H1 (cell line): Measurements from ENCODE around the gene MAGI3. TPM values are rescaled to one million over a fixed set of nuclear protein-coding genes. Genes with fewer than 3 reads are reported as not detected.

ENCODE experiments used
- CTCF ChIA-PET: fragments of 300-600 bp; sonication (Branson Sonifier 250); formaldehyde crosslinking; loops from one replicate; lab custom pipeline; 2021; ENCODE audit not compliant: partially characterized antibody; lab: Charles Lee
- POLR2A ChIA-PET: fragments of 300-600 bp; sonication (Branson Sonifier 250); formaldehyde crosslinking; loops from one replicate; lab custom pipeline; 2021; ENCODE audit warnings: inconsistent platforms; ENCODE audit not compliant: partially characterized antibody; lab: Charles Lee
- DNase-seq, 2 experiments: peaks; one replicate each; pipeline versions ENCODE4 v3.0.0 to v3.0.0-alpha.2; 2010 to 2022; ENCODE audit warnings: low spot score in 2 of 2, low read depth in 1 of 2, mixed read lengths in 1 of 2
- FAIRE-seq: peaks from 2 replicates; lab custom pipeline; 2011; peaks lifted over from hg19 to GRCh38; lab: Jason Lieb, UNC
- H2AFZ ChIP-seq: 2 replicates; pipeline ENCODE4 v1.8.1; 2012; ENCODE audit warnings: low read length, inconsistent platforms
- H2AK5ac ChIP-seq: 2 replicates; pipeline ENCODE4 v1.6.1; 2013; ENCODE audit warnings: low read depth, low read length
- H2BK120ac ChIP-seq: replicated peaks from 2 replicates; pipeline ENCODE3; 2013; ENCODE audit warnings: low read depth, low read length, inconsistent platforms
- H2BK12ac ChIP-seq: 2 replicates; pipeline ENCODE4 v1.6.1; 2013; ENCODE audit warnings: low read depth, low read length
- H2BK15ac ChIP-seq: 2 replicates; pipeline ENCODE4 v1.6.1; 2013; ENCODE audit warnings: low read length
- H2BK20ac ChIP-seq: 2 replicates; pipeline ENCODE4 v1.6.1; 2013; ENCODE audit warnings: low read length
- H2BK5ac ChIP-seq: 2 replicates; pipeline ENCODE4 v1.6.1; 2013; ENCODE audit warnings: low read depth, low read length
- H3K14ac ChIP-seq: 2 replicates; pipeline ENCODE4 v1.6.1; 2013; ENCODE audit warnings: inconsistent platforms; ENCODE audit not compliant: insufficient read length
- H3K18ac ChIP-seq: 2 replicates; pipeline ENCODE4 v1.6.1; 2013; ENCODE audit warnings: low read length; ENCODE audit errors: extremely low read depth
- H3K23ac ChIP-seq: 2 replicates; pipeline ENCODE4 v1.6.1; 2013; ENCODE audit warnings: inconsistent platforms; ENCODE audit not compliant: insufficient read length
- H3K23me2 ChIP-seq: 2 replicates; pipeline ENCODE4 v1.6.1; 2013; ENCODE audit warnings: low read depth, low read length
- H3K27ac ChIP-seq: 2 replicates; pipeline ENCODE4 v1.6.1; 2011; ENCODE audit warnings: low read depth, low read length, inconsistent platforms
- H3K27me3 ChIP-seq, 4 experiments: replicated peaks in 1 of 4; 1 replicate in 1 of 4; 2 replicates in 3 of 4; pipeline versions ENCODE4 v1.6.1 to v1.8.1; 2011 to 2013; ENCODE audit warnings: low read length in 3 of 4, mild to moderate bottlenecking in 3 of 4, inconsistent platforms in 2 of 4, mixed read lengths in 2 of 4, moderate library complexity in 1 of 4; ENCODE audit not compliant: control insufficient read depth in 3 of 4, insufficient read depth in 3 of 4; ENCODE audit errors: extremely low read depth in 1 of 4
- H3K36me3 ChIP-seq, 4 experiments: 2 replicates each; pipeline versions ENCODE4 v1.6.1 to v1.8.1; 2011 to 2013; ENCODE audit warnings: mild to moderate bottlenecking in 4 of 4, low read length in 3 of 4, moderate library complexity in 2 of 4, control low read depth in 1 of 4, inconsistent platforms in 1 of 4; ENCODE audit not compliant: insufficient read depth in 4 of 4, control insufficient read depth in 2 of 4
- H3K4ac ChIP-seq: replicated peaks from 2 replicates; pipeline ENCODE3; 2013; ENCODE audit warnings: low read length, low read depth, mixed read lengths, inconsistent platforms; ENCODE audit not compliant: insufficient read length
- H3K4me1 ChIP-seq, 4 experiments: replicated peaks in 1 of 4; 1 replicate in 1 of 4; 2 replicates in 3 of 4; pipeline versions ENCODE4 v1.6.1 to v1.8.1; 2011 to 2013; ENCODE audit warnings: low read length in 3 of 4, inconsistent platforms in 2 of 4, mixed read lengths in 1 of 4; ENCODE audit not compliant: insufficient read depth in 4 of 4, control insufficient read depth in 3 of 4
- H3K4me2 ChIP-seq, 2 experiments: 2 replicates each; pipeline versions ENCODE4 v1.6.1 to v1.8.1; 2011 to 2013; ENCODE audit warnings: low read depth in 2 of 2, low read length in 2 of 2, control low read depth in 1 of 2, inconsistent platforms in 1 of 2, mild to moderate bottlenecking in 1 of 2; ENCODE audit not compliant: insufficient read depth in 1 of 2
- H3K4me3 ChIP-seq, 4 experiments: fragments of 200-600, 300-600 bp in 1 of 4; sonication (generic), shearing (Covaris generic), sonication (Bioruptor Twin) in 1 of 4; 2 replicates each; pipeline versions ENCODE4 v1.5.1 to v1.8.1; 2011 to 2016; ENCODE audit warnings: low read length in 4 of 4, low read depth in 3 of 4, control low read depth in 2 of 4, inconsistent platforms in 2 of 4, mild to moderate bottlenecking in 2 of 4, mixed read lengths in 1 of 4, moderate library complexity in 1 of 4; ENCODE audit not compliant: insufficient read depth in 2 of 4; ENCODE audit errors: extremely low read depth in 1 of 4
- H3K56ac ChIP-seq: replicated peaks from 2 replicates; pipeline ENCODE3; 2013; ENCODE audit warnings: low read depth, mild to moderate bottlenecking, mixed read lengths, low read length, inconsistent platforms; ENCODE audit not compliant: insufficient read length
- H3K79me1 ChIP-seq: 2 replicates; pipeline ENCODE4 v1.6.1; 2013; ENCODE audit warnings: low read depth, low read length, control low read depth
- H3K79me2 ChIP-seq, 2 experiments: 2 replicates each; pipeline versions ENCODE4 v1.6.1 to v1.8.1; 2012 to 2013; ENCODE audit warnings: low read length in 2 of 2, mild to moderate bottlenecking in 2 of 2, inconsistent platforms in 1 of 2; ENCODE audit not compliant: insufficient read depth in 2 of 2, control insufficient read depth in 1 of 2
- H3K9ac ChIP-seq, 4 experiments: replicated peaks in 1 of 4; 1 replicate in 1 of 4; 2 replicates in 3 of 4; pipeline versions ENCODE4 v1.6.1 to v1.8.1; 2011 to 2013; ENCODE audit warnings: low read depth in 3 of 4, low read length in 3 of 4, control low read depth in 2 of 4, mild to moderate bottlenecking in 2 of 4, moderate library complexity in 2 of 4, inconsistent platforms in 1 of 4; ENCODE audit errors: extremely low read depth in 1 of 4
- H3K9me3 ChIP-seq, 2 experiments: 2 replicates each; pipeline versions ENCODE4 v1.6.1 to v1.8.1; 2012 to 2013; ENCODE audit warnings: mild to moderate bottlenecking in 2 of 2, moderate library complexity in 2 of 2, control low read depth in 1 of 2, inconsistent platforms in 1 of 2, low read depth in 1 of 2, low read length in 1 of 2, mixed read lengths in 1 of 2; ENCODE audit not compliant: insufficient read depth in 2 of 2
- H4K20me1 ChIP-seq, 2 experiments: replicated peaks in 1 of 2; 2 replicates each; pipeline versions ENCODE3 to v1.8.1; 2011 to 2013; ENCODE audit warnings: inconsistent platforms in 2 of 2, low read length in 2 of 2, mild to moderate bottlenecking in 1 of 2; ENCODE audit not compliant: insufficient read depth in 2 of 2, control insufficient read depth in 1 of 2
- H4K5ac ChIP-seq: 2 replicates; pipeline ENCODE4 v1.6.1; 2013; ENCODE audit warnings: low read length, low read depth, mixed read lengths, inconsistent platforms; ENCODE audit not compliant: insufficient read length
- H4K8ac ChIP-seq: 2 replicates; pipeline ENCODE4 v1.8.0; 2013; ENCODE audit warnings: mild to moderate bottlenecking, moderate library complexity, low read length, inconsistent platforms; ENCODE audit not compliant: insufficient read depth; ENCODE audit errors: extremely low read depth
- H4K91ac ChIP-seq: replicated peaks from 2 replicates; pipeline ENCODE3; 2013; ENCODE audit warnings: low read length, mixed read lengths, inconsistent platforms; ENCODE audit not compliant: insufficient read length
- BRCA1 ChIP-seq: IDR thresholded peaks from 2 replicates; pipeline ENCODE4 v1.6.1; 2012; ENCODE audit warnings: low read depth, low read length, improper control_type of control experiment
- CEBPB ChIP-seq: IDR thresholded peaks from 2 replicates; pipeline ENCODE4 v1.6.1; 2012; ENCODE audit warnings: low read depth, low read length
- CHD1 ChIP-seq: IDR thresholded peaks from 2 replicates; pipeline ENCODE4 v1.6.1; 2012; ENCODE audit warnings: low read depth, low read length, improper control_type of control experiment
- CHD2 ChIP-seq: IDR thresholded peaks from 2 replicates; pipeline ENCODE4 v1.6.1; 2012; ENCODE audit warnings: low read length, improper control_type of control experiment
- GTF2F1 ChIP-seq: IDR thresholded peaks from 2 replicates; pipeline ENCODE4 v1.6.1; 2012; ENCODE audit warnings: low read depth, low read length, improper control_type of control experiment, borderline replicate concordance
- HDAC6 ChIP-seq: IDR thresholded peaks from one replicate; pipeline ENCODE4 v1.7.1; 2012; ENCODE audit warnings: low read depth, mild to moderate bottlenecking, inconsistent platforms, low read length, moderate library complexity
- KDM4A ChIP-seq: IDR thresholded peaks from one replicate; pipeline ENCODE4 v1.7.1; 2012; ENCODE audit warnings: low read depth, mild to moderate bottlenecking, moderate library complexity, low read length, inconsistent platforms; ENCODE audit not compliant: severe bottlenecking
- NANOG ChIP-seq: IDR thresholded peaks from 2 replicates; pipeline ENCODE4 v1.6.1; 2011; ENCODE audit warnings: low read length, low read depth, mild to moderate bottlenecking, inconsistent platforms; ENCODE audit not compliant: insufficient read depth, poor library complexity, severe bottlenecking
- POLR2A ChIP-seq, 2 experiments: IDR thresholded peaks; 1 replicate in 1 of 2; 2 replicates in 1 of 2; pipeline ENCODE4 v1.6.1; 2011; ENCODE audit warnings: low read depth in 2 of 2, low read length in 2 of 2, mild to moderate bottlenecking in 2 of 2; ENCODE audit errors: control extremely low read depth in 1 of 2
- POU5F1 ChIP-seq: IDR thresholded peaks from 2 replicates; pipeline ENCODE4 v1.6.1; 2011; ENCODE audit warnings: low read depth, mild to moderate bottlenecking, low read length, moderate library complexity
- SIN3A ChIP-seq, 2 experiments: IDR thresholded peaks in 1 of 2; conservative IDR thresholded peaks in 1 of 2; 2 replicates each; pipeline ENCODE4 v1.6.1; 2011 to 2012; ENCODE audit warnings: low read length in 2 of 2, improper control_type of control experiment in 1 of 2, low read depth in 1 of 2, mild to moderate bottlenecking in 1 of 2
- SP1 ChIP-seq: IDR thresholded peaks from 2 replicates; pipeline ENCODE4 v1.6.1; 2011; ENCODE audit warnings: low read depth, low read length
- SP2 ChIP-seq: IDR thresholded peaks from 2 replicates; pipeline ENCODE4 v1.6.1; 2012; ENCODE audit warnings: mild to moderate bottlenecking, low read length, inconsistent platforms
- TCF12 ChIP-seq: IDR thresholded peaks from 2 replicates; pipeline ENCODE4 v1.6.1; 2011; ENCODE audit warnings: low read depth, mild to moderate bottlenecking, low read length
- WGBS, 2 experiments: shearing (Covaris generic) in 1 of 2; methylation state at CpG; one replicate each; pipeline versions ENCODE4 v1.1.6 to v1.1.7; 2013 to 2015; ENCODE audit warnings: low lambda C conversion rate in 2 of 2, mixed read lengths in 2 of 2, inconsistent platforms in 1 of 2, low coverage in 1 of 2, missing lambda C conversion rate in 1 of 2; ENCODE audit not compliant: insufficient replicate concordance in 2 of 2, insufficient coverage in 1 of 2, insufficient read length in 1 of 2; ENCODE audit errors: extremely low coverage in 1 of 2, missing lambda C conversion rate in 1 of 2; 5-methylcytosine and 5-hydroxymethylcytosine counted together
- polyA plus RNA-seq, 7 experiments: library from polyadenylated mRNA; depleted of rRNA in 3 of 7; stranded (reverse) in 5 of 7; unstranded in 2 of 7; fragments of >200 nt in 5 of 7; fragments of 200-250 nt in 2 of 7; gene quantifications; 1 replicate in 5 of 7; 2 replicates in 1 of 7; 4 replicates in 1 of 7; pipeline versions ENCODE4 v1.2.1 to v1.2.3, GENCODE V29; 2011 to 2013; ENCODE audit warnings: missing spikeins in 2 of 7, mixed read lengths in 2 of 7
- total RNA-seq: library from RNA; stranded (reverse); fragmentation: NEBNext Ultra II Directional; extraction: Animal tissue kit (Norgen Biotek cat#: 25700); gene quantifications from 2 replicates; pipeline ENCODE4 v1.2.1, GENCODE V29; 2021
- TF ChIP-seq, protein P1 (sequence below): IDR thresholded peaks from 2 replicates; pipeline ENCODE4 v1.6.1; 2012; ENCODE audit warnings: inconsistent platforms

MAGI3 gene
- total and polyA plus RNA-seq, 2 of the 8 experiments (the other 6 are each of a cell fraction or from before 2014, with no cell fraction given) = 2.3 to 7.8 TPM

DNA sequence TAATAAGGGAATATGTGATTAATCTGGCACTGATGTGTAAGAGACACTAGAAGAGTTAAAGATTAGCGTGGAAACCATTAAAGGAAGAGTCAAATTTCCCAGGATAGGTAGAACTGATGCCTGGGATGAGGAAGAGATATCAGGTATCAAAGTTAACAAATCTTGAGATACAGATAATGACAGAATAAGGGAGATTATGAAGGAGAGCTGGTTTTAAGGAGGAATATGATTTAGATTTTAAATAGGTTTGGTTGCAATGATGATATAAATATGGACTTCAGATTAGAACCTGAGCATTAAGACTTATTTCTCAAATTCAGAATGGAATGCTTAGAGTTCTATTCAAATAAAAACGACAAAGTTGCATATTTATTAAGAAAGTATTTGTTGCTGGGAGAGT is 26.2 kb downstream of the MAGI3 start:
- peaks cover 2 to 5% of the 10 kb centered on the region in 2 experiments; a peak in 2 of 4 replicates for H3K9me3 ChIP-seq
- H2BK15ac ChIP-seq = no peak overlapping the region
- H4K20me1 ChIP-seq = no peaks in the 10 kb centered on the region
- H3K4me2 ChIP-seq = no peak overlapping the region
- TF ChIP-seq SP1 (no peak), CHD2 (no peak), GTF2F1 (no peak), BRCA1 (no peak), POLR2A (IDR thresholded peaks at IDR 0.05; ENCODE audit: control extremely low read depth in 1 of 2, low read depth in 2 of 2, low read length in 2 of 2) (no peak), CHD1 (no peak), TCF12 (no peak), POU5F1 (no peak), HDAC6 (no peak), CEBPB (no peak), NANOG (no peak), SIN3A (conservative IDR thresholded peaks at IDR 0.05 in 1 of 2, IDR thresholded peaks at IDR 0.05 in 1 of 2; ENCODE audit: low read depth in 1 of 2, low read length in 2 of 2) (no peak), SP2 (no peak), KDM4A (no peak)
- TF ChIP-seq, protein P1, sequence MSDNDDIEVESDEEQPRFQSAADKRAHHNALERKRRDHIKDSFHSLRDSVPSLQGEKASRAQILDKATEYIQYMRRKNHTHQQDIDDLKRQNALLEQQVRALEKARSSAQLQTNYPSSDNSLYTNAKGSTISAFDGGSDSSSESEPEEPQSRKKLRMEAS = no peak
- TF ChIP-seq, all 59 proteins: peak for 0
- Histone ChIP-seq H3K4ac (no peak overlapping the region), H3K36me3 (no peaks in the 10 kb centered on the region), H2AFZ (no peak overlapping the region), H2BK12ac (no peak overlapping the region), H2BK20ac (no peak overlapping the region), H3K4me3 (no peak overlapping the region), H4K91ac (no peak overlapping the region), H3K79me2 (peaks cover 0 to 6% of the 10 kb centered on the region in 2 experiments; a peak in 1 of 4 replicates), H3K79me1 (no peaks in the 10 kb centered on the region), H4K5ac (no peak overlapping the region), H3K27ac (no peak overlapping the region), H3K27me3 (no peaks in the 10 kb centered on the region), H2AK5ac (no peak overlapping the region), H2BK120ac (no peak overlapping the region), H3K4me1 (no peaks in the 10 kb centered on the region), H3K23ac (no peak overlapping the region), H3K14ac (no peak overlapping the region), H4K8ac (no peak overlapping the region), H3K9ac (no peak overlapping the region), H2BK5ac (no peak overlapping the region), H3K56ac (no peak overlapping the region), H3K23me2 (no peaks in the 10 kb centered on the region; the same call in 1 of the 2 replicates), H3K18ac (no peak overlapping the region)
- ChIA-PET CTCF (no interaction called here), POLR2A (no interaction called here)
- DNase-seq (no peak), FAIRE-seq (no peak)
- 81% methylated on average over 2 of the region's 2 CpGs; no CpG with 5 or more reads in 1 of the 2 experiments for WGBS, 2 experiments
